ENCODE results near the gene INVS.
A peak's percentile ranks its signal among the peaks of the same experiment; 100 is the strongest.
"Not testable (repeated sequence)": the region's sequence is repeated elsewhere in the genome, so short reads cannot be mapped to it uniquely, and the experiment has no call there.

Gene INVS

GRCh38 chr9:100202806-100203205 lies 103.8 kb downstream of the INVS start:
- no peak for DNase-seq (ENCODE audit: low read depth)

- no peak for DNase-seq (ENCODE audit: low read depth)
Observed at GRCh38 chr9:100204796-100205195, 105.8 kb downstream of the INVS start.

- no peak for DNase-seq (ENCODE audit: low read depth)
Observed at GRCh38 chr9:100206899-100207298, 107.9 kb downstream of the INVS start.

- no peak for DNase-seq (ENCODE audit: low read depth)
Observed at GRCh38 chr9:100208673-100209072, 109.6 kb downstream of the INVS start.

GRCh38 chr9:100211476-100211875 lies 112.4 kb downstream of the INVS start:
- no peak for DNase-seq (ENCODE audit: low read depth)

- DNase-seq (ENCODE audit: low read depth): peak; percentile 74
Observed at GRCh38 chr9:100213730-100214477, 114.9 kb downstream of the INVS start.

- no peak for DNase-seq (ENCODE audit: low read depth)
Observed at GRCh38 chr9:100216178-100216787, 117.2 kb downstream of the INVS start.

- DNase-seq (ENCODE audit: low read depth): no peak
Observed at GRCh38 chr9:100217536-100217935, 118.5 kb downstream of the INVS start.

GRCh38 chr9:100219347-100219746 lies 120.3 kb downstream of the INVS start:
- no peak for DNase-seq (ENCODE audit: low read depth)

GRCh38 chr9:100220936-100221335 lies 121.9 kb downstream of the INVS start:
- DNase-seq (ENCODE audit: low read depth): no peak

- no peak for DNase-seq (ENCODE audit: low read depth)
Observed at GRCh38 chr9:100221538-100221937, 122.5 kb downstream of the INVS start.

- no peak for DNase-seq (ENCODE audit: low read depth)
Observed at GRCh38 chr9:100222674-100223073, 123.6 kb downstream of the INVS start.

GRCh38 chr9:100227636-100228035 lies 128.6 kb downstream of the INVS start:
- no peak for DNase-seq (ENCODE audit: low read depth)

GRCh38 chr9:100228352-100228869 lies 129.4 kb downstream of the INVS start:
- no peak for DNase-seq (ENCODE audit: low read depth)

- no peak for DNase-seq (ENCODE audit: low read depth)
Observed at GRCh38 chr9:100229136-100229535, 130.1 kb downstream of the INVS start.

GRCh38 chr9:100229561-100229960 lies 130.5 kb downstream of the INVS start:
- DNase-seq (ENCODE audit: low read depth): no peak

GRCh38 chr9:100236986-100237385 lies 137.9 kb downstream of the INVS start:
- not testable (repeated sequence) for DNase-seq (ENCODE audit: low read depth)

- no peak for DNase-seq (ENCODE audit: low read depth)
Observed at GRCh38 chr9:100240512-100240911, 141.5 kb downstream of the INVS start.

- DNase-seq (ENCODE audit: low read depth): no peak
Observed at GRCh38 chr9:100267211-100267610, 168.2 kb downstream of the INVS start.

- DNase-seq (ENCODE audit: low read depth): no peak
Observed at GRCh38 chr9:100268271-100268670, 169.2 kb downstream of the INVS start.

GRCh38 chr9:100269656-100270055 lies 170.6 kb downstream of the INVS start:
- no peak for DNase-seq (ENCODE audit: low read depth)

- DNase-seq (ENCODE audit: low read depth): peak; percentile 31
Observed at GRCh38 chr9:100277166-100277979, 178.3 kb downstream of the INVS start.

GRCh38 chr9:100281066-100281465 lies 182.0 kb downstream of the INVS start:
- DNase-seq (ENCODE audit: low read depth): no peak
